ENCODE results near the gene PLPP4.
A peak's percentile ranks its signal among the peaks of the same experiment; 100 is the strongest.

- TF ChIP-seq SMC3 (IDR thresholded peaks at IDR 0.05; ENCODE audit: borderline replicate concordance, low read length): no peak
- no peak for TF ChIP-seq CTCF (IDR thresholded peaks at IDR 0.05 in 2 of 3, conservative IDR thresholded peaks at IDR 0.05 in 1 of 3; ENCODE audit: control insufficient read depth in 2 of 3, extremely low read depth in 1 of 3, insufficient read depth in 1 of 3, low read depth in 3 of 3, low read length in 3 of 3)
- TF ChIP-seq, protein P1, sequence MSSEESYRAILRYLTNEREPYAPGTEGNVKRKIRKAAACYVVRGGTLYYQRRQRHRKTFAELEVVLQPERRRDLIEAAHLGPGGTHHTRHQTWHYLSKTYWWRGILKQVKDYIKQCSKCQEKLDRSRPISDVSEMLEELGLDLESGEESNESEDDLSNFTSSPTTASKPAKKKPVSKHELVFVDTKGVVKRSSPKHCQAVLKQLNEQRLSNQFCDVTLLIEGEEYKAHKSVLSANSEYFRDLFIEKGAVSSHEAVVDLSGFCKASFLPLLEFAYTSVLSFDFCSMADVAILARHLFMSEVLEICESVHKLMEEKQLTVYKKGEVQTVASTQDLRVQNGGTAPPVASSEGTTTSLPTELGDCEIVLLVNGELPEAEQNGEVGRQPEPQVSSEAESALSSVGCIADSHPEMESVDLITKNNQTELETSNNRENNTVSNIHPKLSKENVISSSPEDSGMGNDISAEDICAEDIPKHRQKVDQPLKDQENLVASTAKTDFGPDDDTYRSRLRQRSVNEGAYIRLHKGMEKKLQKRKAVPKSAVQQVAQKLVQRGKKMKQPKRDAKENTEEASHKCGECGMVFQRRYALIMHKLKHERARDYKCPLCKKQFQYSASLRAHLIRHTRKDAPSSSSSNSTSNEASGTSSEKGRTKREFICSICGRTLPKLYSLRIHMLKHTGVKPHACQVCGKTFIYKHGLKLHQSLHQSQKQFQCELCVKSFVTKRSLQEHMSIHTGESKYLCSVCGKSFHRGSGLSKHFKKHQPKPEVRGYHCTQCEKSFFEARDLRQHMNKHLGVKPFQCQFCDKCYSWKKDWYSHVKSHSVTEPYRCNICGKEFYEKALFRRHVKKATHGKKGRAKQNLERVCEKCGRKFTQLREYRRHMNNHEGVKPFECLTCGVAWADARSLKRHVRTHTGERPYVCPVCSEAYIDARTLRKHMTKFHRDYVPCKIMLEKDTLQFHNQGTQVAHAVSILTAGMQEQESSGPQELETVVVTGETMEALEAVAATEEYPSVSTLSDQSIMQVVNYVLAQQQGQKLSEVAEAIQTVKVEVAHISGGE (CRISPR knock-in tag; IDR thresholded peaks at IDR 0.05): no peak
- TF ChIP-seq RAD21 (IDR thresholded peaks at IDR 0.05; ENCODE audit: insufficient read depth, low read depth, low read length): no peak
- TF ChIP-seq EZH2 (IDR thresholded peaks at IDR 0.05; ENCODE audit: borderline replicate concordance, control insufficient read depth, low read depth, low read length): no peak
- TF ChIP-seq BCL11A (IDR thresholded peaks at IDR 0.05; ENCODE audit: low read depth, low read length): no peak
- no peak for TF ChIP-seq POLR2AphosphoS5 (IDR thresholded peaks at IDR 0.05; ENCODE audit: low read length)
- peak; percentile 54 to 78; a peak in 3 of 4 replicates for TF ChIP-seq EP300 (IDR thresholded peaks at IDR 0.05; ENCODE audit: borderline replicate concordance in 1 of 2, control insufficient read depth in 1 of 2, low read depth in 2 of 2, low read length in 2 of 2)
- TF ChIP-seq, protein P2, sequence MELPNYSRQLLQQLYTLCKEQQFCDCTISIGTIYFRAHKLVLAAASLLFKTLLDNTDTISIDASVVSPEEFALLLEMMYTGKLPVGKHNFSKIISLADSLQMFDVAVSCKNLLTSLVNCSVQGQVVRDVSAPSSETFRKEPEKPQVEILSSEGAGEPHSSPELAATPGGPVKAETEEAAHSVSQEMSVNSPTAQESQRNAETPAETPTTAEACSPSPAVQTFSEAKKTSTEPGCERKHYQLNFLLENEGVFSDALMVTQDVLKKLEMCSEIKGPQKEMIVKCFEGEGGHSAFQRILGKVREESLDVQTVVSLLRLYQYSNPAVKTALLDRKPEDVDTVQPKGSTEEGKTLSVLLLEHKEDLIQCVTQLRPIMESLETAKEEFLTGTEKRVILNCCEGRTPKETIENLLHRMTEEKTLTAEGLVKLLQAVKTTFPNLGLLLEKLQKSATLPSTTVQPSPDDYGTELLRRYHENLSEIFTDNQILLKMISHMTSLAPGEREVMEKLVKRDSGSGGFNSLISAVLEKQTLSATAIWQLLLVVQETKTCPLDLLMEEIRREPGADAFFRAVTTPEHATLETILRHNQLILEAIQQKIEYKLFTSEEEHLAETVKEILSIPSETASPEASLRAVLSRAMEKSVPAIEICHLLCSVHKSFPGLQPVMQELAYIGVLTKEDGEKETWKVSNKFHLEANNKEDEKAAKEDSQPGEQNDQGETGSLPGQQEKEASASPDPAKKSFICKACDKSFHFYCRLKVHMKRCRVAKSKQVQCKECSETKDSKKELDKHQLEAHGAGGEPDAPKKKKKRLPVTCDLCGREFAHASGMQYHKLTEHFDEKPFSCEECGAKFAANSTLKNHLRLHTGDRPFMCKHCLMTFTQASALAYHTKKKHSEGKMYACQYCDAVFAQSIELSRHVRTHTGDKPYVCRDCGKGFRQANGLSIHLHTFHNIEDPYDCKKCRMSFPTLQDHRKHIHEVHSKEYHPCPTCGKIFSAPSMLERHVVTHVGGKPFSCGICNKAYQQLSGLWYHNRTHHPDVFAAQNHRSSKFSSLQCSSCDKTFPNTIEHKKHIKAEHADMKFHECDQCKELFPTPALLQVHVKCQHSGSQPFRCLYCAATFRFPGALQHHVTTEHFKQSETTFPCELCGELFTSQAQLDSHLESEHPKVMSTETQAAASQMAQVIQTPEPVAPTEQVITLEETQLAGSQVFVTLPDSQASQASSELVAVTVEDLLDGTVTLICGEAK (IDR thresholded peaks at IDR 0.05; ENCODE audit: borderline replicate concordance): no peak
- TF ChIP-seq POLR2A (IDR thresholded peaks at IDR 0.05; ENCODE audit: low read depth, low read length): no peak
Observed at GRCh38 chr10:120607710-120608703, 151.0 kb downstream of the PLPP4 start.

All from GM12878 (cell line).